Stimulated activated CD4-positive, alpha-beta T cell treated with anti-CD3 and anti-CD28 coated beads, Interleukin-1b, Interleukin-23, amount 100 ng/mL, for 1 hour (primary cell): ENCODE results near the gene C22orf39.
A peak's percentile ranks its signal among the peaks of the same experiment; 100 is the strongest.
"Not testable (repeated sequence)": the region's sequence is repeated elsewhere in the genome, so short reads cannot be mapped to it uniquely, and the experiment has no call there.

Source experiments
- DNase-seq, 2 donors: peaks; one replicate each; pipeline ENCODE4 v3.0.0-alpha.2; 2020; ENCODE audit warnings: low read depth in 2 of 2

The C22orf39 gene

GRCh38 chr22:19453718-19454117 is 6.2 kb upstream of the C22orf39 start:
- no peak for DNase-seq

- no peak for DNase-seq
Measured at GRCh38 chr22:19451570-19451969, 4.1 kb upstream of the C22orf39 start.

- no peak for DNase-seq
Measured at GRCh38 chr22:19450363-19451175, 3.1 kb upstream of the C22orf39 start.

GRCh38 chr22:19449422-19449767 is 1.9 kb upstream of the C22orf39 start:
- DNase-seq, result no peak

- no peak for DNase-seq
Measured at GRCh38 chr22:19448739-19449421, 1.4 kb upstream of the C22orf39 start.

- DNase-seq, result no peak
Measured at GRCh38 chr22:19448076-19448607, 631 bp upstream of the C22orf39 start.

GRCh38 chr22:19446603-19447329 is 745 bp downstream of the C22orf39 start:
- DNase-seq, result no peak

- DNase-seq, result not testable (repeated sequence)
Measured at GRCh38 chr22:19445279-19445982, 2.1 kb downstream of the C22orf39 start.

- no peak for DNase-seq
Measured at GRCh38 chr22:19443544-19444211, 3.8 kb downstream of the C22orf39 start.

GRCh38 chr22:19442166-19442565 is 5.3 kb downstream of the C22orf39 start:
- no peak for DNase-seq

GRCh38 chr22:19440411-19441195 is 6.9 kb downstream of the C22orf39 start:
- no peak for DNase-seq

GRCh38 chr22:19438298-19438697 is 9.2 kb downstream of the C22orf39 start:
- DNase-seq, result no peak

GRCh38 chr22:19436444-19437161 is 10.9 kb downstream of the C22orf39 start:
- DNase-seq, result not testable (repeated sequence)

- no peak for DNase-seq
Measured at GRCh38 chr22:19434829-19435580, 12.5 kb downstream of the C22orf39 start.

GRCh38 chr22:19434401-19434800 is 13.1 kb downstream of the C22orf39 start:
- no peak for DNase-seq

GRCh38 chr22:19432133-19432851 is 15.2 kb downstream of the C22orf39 start, which contains the start of gene MRPL40:
Gene MRPL40, plus strand, starts transcription at chr22:19432545. Its CDS starts 10 bp downstream, at chr22:19432555.
- peak; percentile 59 to 73 for DNase-seq

GRCh38 chr22:19431649-19432132 is 15.8 kb downstream of the C22orf39 start, which contains the start of gene HIRA:
Gene HIRA, minus strand, starts transcription at chr22:19431733. Its CDS starts 257 bp downstream, at chr22:19431476.
- DNase-seq, result peak; percentile 63 to 81
